ENCODE measurements around the gene TNFRSF11A.

GRCh38 chr18:62332431-62332830, 7.3 kb downstream of the TNFRSF11A start:
- TF ChIP-seq EZH2phosphoT487 (IDR thresholded peaks at IDR 0.05; ENCODE audit: low read depth) (no peak), CTCF (IDR thresholded peaks at IDR 0.05; ENCODE audit: low read depth, low read length) (no peak)

Data from OCI-LY3 (cell line).